Measurements from ENCODE around the gene MORN1. TPM values are rescaled to one million over a fixed set of nuclear protein-coding genes. Genes with fewer than 3 reads are reported as not detected.

MORN1 gene
- total and polyA plus RNA-seq, 4 donors = 5.2 to 23.9 (median 13.9) TPM

- H3K4me3 ChIP-seq = no peak overlapping the region
- peaks cover 0 to 17% (median 8%) of the 10 kb centered on the region in 4 donors for H3K36me3 ChIP-seq (ENCODE audit: control insufficient read depth in 4 of 4, insufficient read depth in 4 of 4, low read length in 4 of 4)
- H3K9ac ChIP-seq (ENCODE audit: insufficient read depth in 1 of 2, low read length in 2 of 2) = no peak overlapping the region
- TF ChIP-seq, protein P1, sequence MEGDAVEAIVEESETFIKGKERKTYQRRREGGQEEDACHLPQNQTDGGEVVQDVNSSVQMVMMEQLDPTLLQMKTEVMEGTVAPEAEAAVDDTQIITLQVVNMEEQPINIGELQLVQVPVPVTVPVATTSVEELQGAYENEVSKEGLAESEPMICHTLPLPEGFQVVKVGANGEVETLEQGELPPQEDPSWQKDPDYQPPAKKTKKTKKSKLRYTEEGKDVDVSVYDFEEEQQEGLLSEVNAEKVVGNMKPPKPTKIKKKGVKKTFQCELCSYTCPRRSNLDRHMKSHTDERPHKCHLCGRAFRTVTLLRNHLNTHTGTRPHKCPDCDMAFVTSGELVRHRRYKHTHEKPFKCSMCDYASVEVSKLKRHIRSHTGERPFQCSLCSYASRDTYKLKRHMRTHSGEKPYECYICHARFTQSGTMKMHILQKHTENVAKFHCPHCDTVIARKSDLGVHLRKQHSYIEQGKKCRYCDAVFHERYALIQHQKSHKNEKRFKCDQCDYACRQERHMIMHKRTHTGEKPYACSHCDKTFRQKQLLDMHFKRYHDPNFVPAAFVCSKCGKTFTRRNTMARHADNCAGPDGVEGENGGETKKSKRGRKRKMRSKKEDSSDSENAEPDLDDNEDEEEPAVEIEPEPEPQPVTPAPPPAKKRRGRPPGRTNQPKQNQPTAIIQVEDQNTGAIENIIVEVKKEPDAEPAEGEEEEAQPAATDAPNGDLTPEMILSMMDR (IDR thresholded peaks at IDR 0.05; ENCODE audit: control extremely low read depth, extremely low read depth) = no peak
- WGBS, 2 donors = 92 to 96% methylated on average over 36 of the region's 36 CpGs
- ATAC-seq (ENCODE audit: insufficient read depth, low FRiP score) (no peak), DNase-seq (no peak)
- no peaks in the 10 kb centered on the region for H3K9me3 ChIP-seq (ENCODE audit: control insufficient read depth in 4 of 4, insufficient read depth in 3 of 4, low read length in 3 of 4)
- H3K27ac ChIP-seq (ENCODE audit: low read depth in 1 of 2, low read length in 1 of 2) = no peak overlapping the region
- no peaks in the 10 kb centered on the region for H3K4me1 ChIP-seq (ENCODE audit: control insufficient read depth in 5 of 5, insufficient read depth in 5 of 5, low read length in 5 of 5)
- no peaks in the 10 kb centered on the region for H3K27me3 ChIP-seq (ENCODE audit: control insufficient read depth in 3 of 3, insufficient read depth in 3 of 3, low read length in 2 of 3)
Measured at GRCh38 chr1:2372551-2373490, 18.5 kb downstream of the MORN1 start.

DNA sequence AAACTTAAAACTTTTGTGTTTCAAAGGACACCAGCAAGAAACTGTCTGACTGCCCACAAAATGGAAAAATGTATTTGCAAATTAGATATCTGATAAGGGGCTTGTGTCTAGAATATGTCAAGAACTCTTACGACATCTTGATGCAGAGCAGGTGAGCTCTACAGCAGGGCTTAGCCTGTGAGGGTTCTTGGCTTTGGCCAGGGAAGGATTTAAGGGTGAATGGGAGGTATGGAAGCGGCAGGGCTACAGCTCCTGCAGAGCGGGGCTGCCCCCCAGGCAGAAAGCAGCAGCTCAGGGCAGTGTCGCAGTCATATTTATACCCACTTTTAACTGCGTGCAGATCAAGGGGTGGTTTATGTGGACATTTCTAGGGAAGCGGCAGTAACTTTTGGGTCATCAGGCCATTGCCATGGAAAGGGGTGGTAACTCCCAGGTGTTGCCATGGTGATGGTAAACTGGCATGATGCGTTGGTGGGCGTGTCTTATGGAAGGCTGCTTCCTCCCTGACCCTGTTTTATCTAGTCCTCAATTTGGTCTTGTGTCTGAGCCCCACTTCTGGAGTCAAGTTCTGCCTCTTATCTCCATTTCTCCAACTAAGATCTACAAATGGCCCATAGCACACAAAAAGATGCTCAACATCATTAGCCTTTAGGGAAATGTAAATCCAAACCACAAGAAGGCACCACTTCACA is 23.2 kb downstream of the MORN1 start:
- Histone ChIP-seq H3K9me3 (ENCODE audit: control insufficient read depth in 4 of 4, insufficient read depth in 3 of 4, low read length in 3 of 4) (no peaks in the 10 kb centered on the region), H3K9ac (ENCODE audit: insufficient read depth in 1 of 2, low read length in 2 of 2) (no peak overlapping the region), H3K27me3 (ENCODE audit: control insufficient read depth in 3 of 3, insufficient read depth in 3 of 3, low read length in 2 of 3) (no peaks in the 10 kb centered on the region), H3K27ac (ENCODE audit: low read depth in 1 of 2, low read length in 1 of 2) (no peak overlapping the region), H3K4me3 (no peak overlapping the region), H3K36me3 (ENCODE audit: control insufficient read depth in 4 of 4, insufficient read depth in 4 of 4, low read length in 4 of 4) (peaks cover 0 to 17% (median 8%) of the 10 kb centered on the region in 4 donors), H3K4me1 (ENCODE audit: control insufficient read depth in 5 of 5, insufficient read depth in 5 of 5, low read length in 5 of 5) (no peaks in the 10 kb centered on the region)
- ATAC-seq (ENCODE audit: insufficient read depth, low FRiP score) (no peak), DNase-seq (no peak)
- WGBS, 2 donors = 96% methylated on average over 8 of the region's 8 CpGs
- TF ChIP-seq, protein P1 (IDR thresholded peaks at IDR 0.05; ENCODE audit: control extremely low read depth, extremely low read depth) = no peak

- ATAC-seq (ENCODE audit: insufficient read depth, low FRiP score) (no peak), DNase-seq (no peak)
- no peak overlapping the region for H3K27ac ChIP-seq (ENCODE audit: low read depth in 1 of 2, low read length in 1 of 2)
- H3K4me3 ChIP-seq = no peak overlapping the region
- H3K36me3 ChIP-seq (ENCODE audit: control insufficient read depth in 4 of 4, insufficient read depth in 4 of 4, low read length in 4 of 4) = peaks cover 0 to 5% (median 0%) of the 10 kb centered on the region in 4 donors
- TF ChIP-seq, protein P1 (IDR thresholded peaks at IDR 0.05; ENCODE audit: control extremely low read depth, extremely low read depth) = no peak
- H3K9ac ChIP-seq (ENCODE audit: insufficient read depth in 1 of 2, low read length in 2 of 2) = no peak overlapping the region
- H3K9me3 ChIP-seq (ENCODE audit: control insufficient read depth in 4 of 4, insufficient read depth in 3 of 4, low read length in 3 of 4) = no peaks in the 10 kb centered on the region
- WGBS, 2 donors = 97 to 99% methylated on average over 2 of the region's 2 CpGs
- no peaks in the 10 kb centered on the region for H3K4me1 ChIP-seq (ENCODE audit: control insufficient read depth in 5 of 5, insufficient read depth in 5 of 5, low read length in 5 of 5)
- H3K27me3 ChIP-seq (ENCODE audit: control insufficient read depth in 3 of 3, insufficient read depth in 3 of 3, low read length in 2 of 3) = no peaks in the 10 kb centered on the region
Measured at GRCh38 chr1:2363847-2364513, 27.4 kb downstream of the MORN1 start.
